ENCODE measurements around the gene HAUS1.
"Not testable (repeated sequence)": the region's sequence is repeated elsewhere in the genome, so short reads cannot be mapped to it uniquely, and the experiment has no call there.

GRCh38 chr18:46126625-46127024 lies 22.4 kb downstream of the HAUS1 start:
- not testable (repeated sequence) for TF ChIP-seq POLR2A, POLR2AphosphoS5, SPI1, TAF1, POU2F2 (IDR thresholded peaks at IDR 0.05; ENCODE audit: low read depth, low read length)

Measured in GM12891 (cell line).